GM10248 (cell line): ENCODE measurements around the gene PTX3.

Experiments
- CTCF ChIA-PET: fragments of 300-600 bp; sonication (Branson Sonifier 250); formaldehyde crosslinking; extraction: SDS; loops from one replicate; lab custom pipeline; 2021; ENCODE audit warnings: antibody characterized with exemption; lab: Yijun Ruan, JAX
- POLR2A ChIA-PET: fragments of 350-650 bp; sonication (Branson Sonifier 250); formaldehyde crosslinking; extraction: SDS; loops from one replicate; lab custom pipeline; 2020; ENCODE audit warnings: antibody characterized with exemption; lab: Yijun Ruan, JAX
- DNase-seq: peaks from one replicate; pipeline ENCODE4 v3.0.0; 2012; ENCODE audit errors: extremely low spot score
- CTCF ChIP-seq: IDR thresholded peaks from 2 replicates; pipeline ENCODE4 v1.5.1; 2012; ENCODE audit warnings: mild to moderate bottlenecking, low read depth; ENCODE audit errors: extremely low read depth, missing control alignments, control extremely low read depth

Gene PTX3

DNA sequence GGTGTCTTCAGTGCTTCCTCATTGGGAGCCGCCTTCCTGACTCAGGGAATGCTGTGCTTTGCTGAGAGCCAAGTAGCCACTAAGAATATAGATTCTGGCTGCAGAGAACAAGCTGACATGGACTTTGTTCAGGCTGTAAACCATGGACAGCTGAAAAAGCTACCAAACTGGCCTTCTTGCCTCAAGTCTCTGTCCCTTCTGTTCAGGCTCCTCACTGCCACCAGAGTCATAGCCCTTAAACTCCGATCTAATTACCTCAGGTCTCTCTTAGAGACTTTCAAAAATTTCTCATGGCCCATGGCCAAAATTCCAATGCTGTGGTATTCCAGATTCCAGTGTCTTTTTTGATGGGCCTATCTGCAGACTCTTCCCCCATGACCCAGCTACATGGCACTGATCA lies 19.4 kb upstream of the PTX3 start:
- ChIA-PET CTCF (interaction anchor here (1.1 kb wide), 1 partner anchor 18 kb away, joined by 3 read pairs; no protein-coding TSS in a partner anchor), POLR2A (no interaction called here)
- no peak for TF ChIP-seq CTCF
- DNase-seq, result no peak

GRCh38 chr3:157418104-157418503 lies 18.5 kb upstream of the PTX3 start:
- ChIA-PET CTCF (interaction anchor here (1.1 kb wide), 1 partner anchor 17 kb away, joined by 3 read pairs; no protein-coding TSS in a partner anchor), POLR2A (no interaction called here)
- TF ChIP-seq CTCF, result no peak
- no peak for DNase-seq

DNA sequence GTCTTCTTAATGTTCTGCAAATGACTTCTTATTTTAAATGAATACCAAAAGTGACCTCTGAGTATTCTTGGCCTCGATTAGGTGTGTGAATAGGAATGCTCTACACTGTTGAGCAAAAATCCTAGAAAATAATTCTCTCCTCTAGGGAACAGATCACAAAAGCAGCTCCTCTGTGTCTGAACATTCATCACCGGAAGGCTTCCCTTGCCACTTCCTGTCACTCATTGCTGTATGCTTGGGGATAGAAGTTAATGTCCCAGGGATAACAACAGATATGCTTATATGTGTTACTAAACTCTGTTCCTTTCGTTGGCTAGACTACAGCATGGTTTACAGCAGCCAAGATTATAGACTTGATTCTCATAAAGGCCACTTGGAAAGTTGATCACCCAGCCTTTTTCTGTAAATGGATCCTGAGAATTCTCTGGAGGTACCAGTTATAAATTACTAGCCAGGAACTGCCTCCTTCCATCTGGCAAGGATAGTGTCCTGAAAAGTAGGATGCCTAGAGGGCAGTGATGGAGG lies 16.0 kb upstream of the PTX3 start:
- POLR2A ChIA-PET, result no interaction called here
- CTCF ChIA-PET, result interaction anchor here (0.7 to 0.9 kb wide), 2 partner anchors 9 to 24 kb away, joined by 3 read pairs; no protein-coding TSS in a partner anchor
- DNase-seq, result no peak
- no peak for TF ChIP-seq CTCF

DNA sequence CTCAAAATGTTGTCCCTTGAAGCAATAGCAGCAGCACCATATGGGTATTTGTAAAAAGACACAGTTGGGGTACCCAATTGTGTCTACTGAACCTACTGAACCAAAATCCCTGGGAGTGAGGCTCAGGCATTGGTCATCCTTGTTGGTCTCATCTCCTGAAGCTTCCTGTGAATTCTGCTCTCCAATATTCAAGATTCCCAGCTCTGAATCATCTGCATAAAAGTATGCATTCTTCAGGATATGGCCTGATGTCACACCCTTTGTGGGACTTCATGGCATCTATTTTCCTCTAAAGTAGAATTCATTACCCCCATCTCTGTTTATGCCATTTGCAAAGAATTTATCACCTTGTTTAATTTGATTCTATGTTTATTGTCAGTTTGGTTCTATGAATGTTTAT lies 13.3 kb upstream of the PTX3 start:
- TF ChIP-seq CTCF, result no peak
- no peak for DNase-seq
- ChIA-PET CTCF (interaction anchor here (1.0 kb wide), 2 partner anchors 11 to 15 kb away, joined by 3 read pairs; no protein-coding TSS in a partner anchor), POLR2A (no interaction called here)

DNA sequence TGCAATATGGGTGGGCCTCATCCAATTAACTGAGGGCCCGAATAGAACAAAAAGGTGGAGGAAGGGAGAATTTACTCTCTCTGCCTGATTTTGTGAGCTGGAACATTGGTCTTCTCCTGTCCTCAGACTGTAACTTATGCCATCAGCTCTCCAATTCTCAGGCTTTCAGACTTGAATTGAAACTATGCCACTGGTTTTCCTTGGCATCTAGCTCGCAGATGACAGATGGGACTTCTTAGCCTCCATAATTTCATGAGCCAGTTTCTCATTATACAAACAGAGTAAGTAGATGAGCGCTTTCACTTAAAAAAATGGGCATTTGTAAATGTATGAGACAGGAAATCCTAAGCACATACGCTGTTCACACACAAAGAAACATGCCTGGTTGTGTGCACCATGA lies 8.7 kb upstream of the PTX3 start:
- DNase-seq, result no peak
- ChIA-PET POLR2A (no interaction called here), CTCF (no interaction called here)
- no peak for TF ChIP-seq CTCF

GRCh38 chr3:157428853-157429252 lies 7.8 kb upstream of the PTX3 start:
- no peak for TF ChIP-seq CTCF
- POLR2A ChIA-PET, result no interaction called here
- DNase-seq, result no peak
- CTCF ChIA-PET, result no interaction called here
